Progenitor cell of endocrine pancreas (in vitro differentiated cells): Measurements from ENCODE around the gene KRT26. TPM values are rescaled to one million over a fixed set of nuclear protein-coding genes. Genes with fewer than 3 reads are reported as not detected.

Experiments
- DNase-seq: peaks from one replicate; pipeline ENCODE4 v3.0.0; 2021; ENCODE audit warnings: low spot score; ENCODE audit not compliant: unreplicated experiment
- H3K27ac Mint-ChIP-seq: 2 replicates; pipeline ENCODE4 v1.8.0; 2021; ENCODE audit warnings: mild to moderate bottlenecking, moderate library complexity, mixed read lengths
- H3K27me3 Mint-ChIP-seq: 2 replicates; pipeline ENCODE4 v1.8.0; 2021; ENCODE audit warnings: mixed read lengths
- H3K36me3 Mint-ChIP-seq: 2 replicates; pipeline ENCODE4 v1.8.0; 2022; ENCODE audit warnings: mixed read lengths; ENCODE audit not compliant: insufficient read depth
- H3K4me1 Mint-ChIP-seq: 2 replicates; pipeline ENCODE4 v1.8.0; 2021; ENCODE audit warnings: low read depth, mixed read lengths
- H3K4me3 Mint-ChIP-seq: 2 replicates; pipeline ENCODE4 v1.8.0; 2021; ENCODE audit warnings: low read depth, mild to moderate bottlenecking, moderate library complexity, mixed read lengths
- H3K9me3 Mint-ChIP-seq: 2 replicates; pipeline ENCODE4 v1.8.0; 2021; ENCODE audit warnings: low read depth, mixed read lengths
- long read RNA-seq: library from polyadenylated mRNA; unstranded; transcript quantifications from one replicate; pipeline ENCODE4 v2.0.0, GENCODE V29; 2020
- total RNA-seq: library from RNA; stranded (reverse); gene quantifications from 2 replicates; pipeline ENCODE4 v1.2.1, GENCODE V29; 2021
- TF ChIP-seq, protein P1 (sequence below): fragments of 200-600 bp; sonication (generic); IDR thresholded peaks from one replicate; pipeline ENCODE4 v1.5.0; 2021; ENCODE audit warnings: antibody characterized with exemption, mild to moderate bottlenecking; ENCODE audit not compliant: unreplicated experiment

The KRT26 gene, protein sequence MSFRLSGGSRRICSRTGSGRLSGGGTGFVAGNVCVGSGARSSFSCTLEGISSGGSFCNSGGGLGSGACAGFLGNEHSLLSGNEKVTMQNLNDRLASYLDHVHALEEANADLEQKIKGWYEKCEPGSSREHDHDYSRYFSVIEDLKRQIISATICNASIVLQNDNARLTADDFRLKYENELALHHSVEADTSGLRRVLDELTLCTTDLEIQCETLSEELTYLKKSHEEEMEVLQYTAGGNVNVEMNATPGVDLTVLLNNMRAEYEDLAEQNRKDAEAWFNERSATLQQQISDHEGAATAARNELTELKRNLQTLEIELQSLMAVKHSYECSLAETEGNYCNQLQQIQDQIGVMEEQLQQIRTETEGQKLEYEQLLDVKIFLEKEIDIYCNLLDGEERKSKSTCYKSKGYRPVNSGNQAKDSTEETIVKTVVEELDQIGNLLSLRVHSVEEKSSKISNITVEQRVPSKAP
- total RNA-seq, result not detected in 2 replicates
- long read RNA-seq, result 0 reads

DNA sequence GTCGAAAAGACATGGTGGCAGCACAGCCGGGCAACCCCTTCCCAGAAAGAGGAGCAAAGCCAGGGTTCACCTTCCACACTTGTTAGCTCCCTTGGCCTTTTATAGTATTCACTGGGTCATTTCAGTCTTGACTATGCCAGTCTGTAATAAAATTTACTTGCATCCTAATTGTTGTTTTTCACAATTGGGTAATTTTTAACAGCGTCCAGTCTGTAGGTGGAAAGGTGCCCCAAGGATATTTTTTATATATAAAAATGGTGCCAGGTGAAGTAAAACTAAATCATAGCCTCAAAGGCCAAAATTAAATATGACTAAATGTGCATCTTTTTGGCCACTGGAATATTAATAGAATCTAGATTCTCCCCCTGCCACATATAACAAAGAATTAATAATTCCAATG, at the start of gene KRT26:
TSS of gene KRT26 (minus strand) at position 101 of the 400 bp plus-strand sequence. CDS start at position 13, 88 bp downstream.
- no peak for DNase-seq
- Mint-ChIP-seq H3K36me3 (no peaks in the 10 kb centered on the region), H3K4me3 (no peak within 1 kb of the TSS), H3K9me3 (no peaks in the 10 kb centered on the region), H3K27me3 (peaks cover 16% of the 10 kb centered on the region), H3K27ac (no peak within 1 kb of the TSS), H3K4me1 (no peaks in the 10 kb centered on the region)
- TF ChIP-seq, protein P1, sequence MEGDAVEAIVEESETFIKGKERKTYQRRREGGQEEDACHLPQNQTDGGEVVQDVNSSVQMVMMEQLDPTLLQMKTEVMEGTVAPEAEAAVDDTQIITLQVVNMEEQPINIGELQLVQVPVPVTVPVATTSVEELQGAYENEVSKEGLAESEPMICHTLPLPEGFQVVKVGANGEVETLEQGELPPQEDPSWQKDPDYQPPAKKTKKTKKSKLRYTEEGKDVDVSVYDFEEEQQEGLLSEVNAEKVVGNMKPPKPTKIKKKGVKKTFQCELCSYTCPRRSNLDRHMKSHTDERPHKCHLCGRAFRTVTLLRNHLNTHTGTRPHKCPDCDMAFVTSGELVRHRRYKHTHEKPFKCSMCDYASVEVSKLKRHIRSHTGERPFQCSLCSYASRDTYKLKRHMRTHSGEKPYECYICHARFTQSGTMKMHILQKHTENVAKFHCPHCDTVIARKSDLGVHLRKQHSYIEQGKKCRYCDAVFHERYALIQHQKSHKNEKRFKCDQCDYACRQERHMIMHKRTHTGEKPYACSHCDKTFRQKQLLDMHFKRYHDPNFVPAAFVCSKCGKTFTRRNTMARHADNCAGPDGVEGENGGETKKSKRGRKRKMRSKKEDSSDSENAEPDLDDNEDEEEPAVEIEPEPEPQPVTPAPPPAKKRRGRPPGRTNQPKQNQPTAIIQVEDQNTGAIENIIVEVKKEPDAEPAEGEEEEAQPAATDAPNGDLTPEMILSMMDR, result no peak

DNA sequence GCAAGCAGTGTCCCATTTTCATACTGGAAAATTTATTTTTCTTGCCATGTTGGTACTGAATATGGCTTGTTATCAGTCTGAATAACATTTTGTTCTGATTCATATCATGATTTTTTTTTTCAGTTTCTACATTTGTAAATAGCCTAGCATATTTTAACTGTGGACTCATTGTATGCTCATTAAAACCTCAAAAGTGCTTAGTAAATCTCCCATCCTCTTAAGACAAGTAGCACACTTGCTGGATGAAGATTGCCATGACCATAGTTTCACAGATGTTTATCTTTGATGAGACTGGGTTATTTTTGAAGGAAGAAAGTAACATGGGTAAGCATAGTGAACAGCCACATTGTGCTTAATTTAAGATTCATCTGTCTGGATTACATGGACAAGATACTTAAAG, 49.5 kb upstream of the KRT26 start:
- Mint-ChIP-seq H3K27ac (no peak overlapping the region), H3K4me3 (no peak overlapping the region), H3K27me3 (peaks cover 27% of the 10 kb centered on the region), H3K9me3 (no peaks in the 10 kb centered on the region), H3K4me1 (peaks cover 1% of the 10 kb centered on the region), H3K36me3 (peaks cover 13% of the 10 kb centered on the region)
- DNase-seq, result no peak
- TF ChIP-seq, protein P1, result no peak

DNA sequence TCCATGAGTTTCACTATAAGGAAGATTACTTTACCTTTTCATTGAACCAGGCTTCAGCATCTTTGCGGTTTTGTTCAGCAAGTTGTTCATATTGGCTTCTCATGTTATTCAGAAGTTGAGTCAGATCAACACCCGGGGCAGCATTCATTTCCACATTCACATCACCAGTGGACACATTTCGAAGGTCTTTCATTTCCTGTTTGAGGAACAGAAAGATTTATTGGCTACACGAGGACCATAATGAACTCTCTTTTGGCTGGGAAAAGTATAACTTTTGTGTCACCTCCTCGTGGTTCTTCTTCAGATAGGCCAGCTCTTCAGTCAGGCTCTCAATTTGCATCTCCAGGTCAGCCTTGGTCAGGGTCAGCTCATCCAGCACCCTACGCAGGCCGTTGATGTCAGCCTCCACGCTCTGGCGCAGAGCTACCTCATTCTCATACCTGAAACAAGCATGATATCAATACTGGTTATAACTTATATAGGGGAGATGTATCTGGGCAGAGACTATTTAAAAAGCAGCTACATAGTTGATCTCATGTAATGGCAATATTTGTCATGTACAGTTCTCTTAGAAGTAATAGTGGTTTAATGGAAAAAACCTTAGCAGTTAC, 48.3 kb upstream of the KRT26 start:
- H3K27me3 Mint-ChIP-seq, result peaks cover 16% of the 10 kb centered on the region
- no peaks in the 10 kb centered on the region for H3K9me3 Mint-ChIP-seq
- peak overlapping the region; percentile 81 for H3K4me3 Mint-ChIP-seq
- no peak for DNase-seq
- H3K4me1 Mint-ChIP-seq, result peaks cover 1% of the 10 kb centered on the region
- H3K36me3 Mint-ChIP-seq, result peaks cover 14% of the 10 kb centered on the region
- TF ChIP-seq, protein P1, result no peak
- H3K27ac Mint-ChIP-seq, result no peak overlapping the region

DNA sequence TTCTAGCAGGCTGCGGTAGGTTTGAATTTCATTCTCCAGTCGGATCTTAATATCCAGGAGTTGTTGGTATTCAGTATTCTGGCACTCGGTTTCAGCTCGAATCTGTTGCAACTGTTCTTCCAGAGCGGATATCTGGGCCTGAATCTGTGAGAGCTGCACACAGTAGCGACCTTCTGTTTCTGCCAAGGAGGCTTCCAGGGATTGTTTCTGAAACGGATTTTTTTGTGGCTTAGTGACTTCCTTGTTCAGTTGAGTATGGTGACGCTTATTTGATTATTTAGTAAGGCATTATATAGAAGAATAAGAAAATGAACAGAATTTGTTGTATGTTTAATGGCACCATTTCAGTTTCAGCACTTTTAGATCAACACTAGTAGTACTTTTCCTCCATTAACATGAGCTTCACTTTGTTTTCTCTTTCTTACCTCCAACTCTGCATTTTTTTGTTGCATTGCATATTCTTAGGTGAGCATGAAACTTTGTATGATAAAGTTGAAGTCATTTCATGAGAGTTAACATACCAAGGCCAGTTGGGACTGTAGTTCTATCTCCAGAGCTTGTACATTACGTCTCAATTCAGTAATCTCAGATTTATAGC, 47.6 kb upstream of the KRT26 start:
- Mint-ChIP-seq H3K9me3 (no peaks in the 10 kb centered on the region), H3K4me3 (peak overlapping the region; percentile 81), H3K27ac (peak overlapping the region; percentile 90), H3K27me3 (peaks cover 15% of the 10 kb centered on the region), H3K36me3 (peaks cover 14% of the 10 kb centered on the region), H3K4me1 (peaks cover 1% of the 10 kb centered on the region)
- no peak for DNase-seq
- TF ChIP-seq, protein P1, result no peak
